GM19372 (cell line): ENCODE measurements around the gene HDAC4.
"Not testable (repeated sequence)": the region's sequence is repeated elsewhere in the genome, so short reads cannot be mapped to it uniquely, and the experiment has no call there.

ENCODE experiments used
- ATAC-seq: cut with Tn5 transposase; IDR thresholded peaks from one replicate; pipeline ENCODE4 v1.9.1; 2021; ENCODE audit warnings: mild to moderate bottlenecking, low read depth, moderate library complexity; ENCODE audit not compliant: unreplicated experiment

Gene HDAC4

GRCh38 chr2:239182981-239183791, 217.6 kb downstream of the HDAC4 start:
- no peak for ATAC-seq

DNA sequence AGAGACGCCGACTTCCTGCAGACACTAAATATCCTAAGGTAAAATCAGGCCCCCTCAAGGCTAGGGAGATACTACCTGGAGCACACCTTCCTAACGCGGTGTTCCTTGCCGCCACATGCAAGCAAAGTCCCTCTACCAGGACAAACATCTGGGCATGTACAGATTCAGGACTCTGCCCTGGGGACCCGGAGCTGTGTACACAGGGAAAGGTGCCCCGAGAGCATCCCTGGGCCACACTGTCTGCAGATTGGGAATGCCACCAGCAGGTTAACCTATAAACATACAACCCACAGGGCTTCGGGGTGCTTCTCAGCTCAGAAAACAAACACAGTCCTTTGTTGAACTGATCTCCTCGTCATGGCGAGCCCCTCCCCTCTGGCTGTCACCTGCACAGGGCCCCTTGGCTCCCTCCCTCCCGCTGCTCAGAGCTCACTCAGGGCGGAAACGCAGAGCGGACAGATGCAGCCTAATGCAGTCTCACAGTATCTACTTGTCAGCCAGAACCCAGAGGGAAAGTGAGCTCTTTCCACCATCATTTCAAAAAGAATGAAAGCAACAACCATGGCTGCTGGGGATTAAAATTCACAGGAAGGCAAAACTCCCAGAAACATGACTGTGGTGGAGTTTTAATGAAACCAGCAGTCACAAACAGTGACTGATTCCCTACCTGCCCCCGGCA, 218.8 kb downstream of the HDAC4 start:
- ATAC-seq, result no peak

GRCh38 chr2:239181074-239181902, 219.5 kb downstream of the HDAC4 start:
- ATAC-seq, result no peak

DNA sequence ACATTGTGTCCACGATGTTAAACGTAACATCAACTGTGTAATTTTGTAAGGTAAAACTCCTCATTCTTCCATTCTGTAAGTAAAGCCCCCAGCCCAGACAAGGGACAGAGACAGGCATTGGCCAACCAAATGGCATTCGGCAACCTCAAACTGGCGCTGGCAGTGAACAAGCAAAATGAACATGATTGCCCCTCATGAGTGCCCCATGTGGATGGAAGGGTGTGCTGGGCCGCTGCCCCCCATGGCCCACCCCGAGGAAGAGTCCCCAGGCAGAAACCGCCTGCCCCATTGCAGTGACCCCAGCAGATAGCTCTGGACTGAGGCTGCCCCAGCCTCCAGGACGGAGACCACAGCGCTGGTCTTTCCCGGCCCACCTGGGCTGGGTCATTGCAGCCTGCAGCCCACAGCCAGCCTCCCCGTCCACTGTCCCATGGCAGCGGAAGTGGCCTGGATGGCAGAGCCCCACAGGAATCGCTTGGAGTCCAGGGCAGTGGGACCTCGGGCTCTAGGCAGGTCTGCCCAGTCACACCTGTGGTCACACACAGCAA, 220.2 kb downstream of the HDAC4 start:
- no peak for ATAC-seq

DNA sequence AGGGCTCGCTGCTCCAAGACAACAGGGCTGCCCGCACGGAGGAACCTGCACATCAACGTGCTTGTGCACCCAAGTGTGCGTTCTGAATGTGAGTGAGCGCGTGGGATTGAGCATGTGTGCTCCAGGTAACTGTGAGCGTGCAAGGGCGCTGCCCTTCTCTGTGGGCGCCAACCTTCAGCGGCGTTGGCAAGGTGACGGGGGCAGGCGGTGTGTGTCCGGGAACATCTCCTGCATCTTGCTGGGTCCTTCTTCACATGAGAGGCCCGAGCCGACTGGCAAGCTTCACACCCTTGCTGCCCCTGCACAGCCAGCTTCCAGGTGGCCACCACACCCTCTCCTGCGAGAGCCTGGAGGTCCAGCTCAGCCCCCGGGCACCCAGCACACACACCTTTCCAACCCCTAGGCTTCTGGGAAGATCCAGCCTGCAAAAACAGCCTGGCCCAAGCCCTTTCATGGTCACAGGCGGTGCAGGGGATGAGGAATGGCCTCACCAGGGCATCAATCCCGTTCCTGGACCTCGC, 220.9 kb downstream of the HDAC4 start:
- no peak for ATAC-seq

GRCh38 chr2:239178954-239179353, 221.9 kb downstream of the HDAC4 start:
- no peak for ATAC-seq

DNA sequence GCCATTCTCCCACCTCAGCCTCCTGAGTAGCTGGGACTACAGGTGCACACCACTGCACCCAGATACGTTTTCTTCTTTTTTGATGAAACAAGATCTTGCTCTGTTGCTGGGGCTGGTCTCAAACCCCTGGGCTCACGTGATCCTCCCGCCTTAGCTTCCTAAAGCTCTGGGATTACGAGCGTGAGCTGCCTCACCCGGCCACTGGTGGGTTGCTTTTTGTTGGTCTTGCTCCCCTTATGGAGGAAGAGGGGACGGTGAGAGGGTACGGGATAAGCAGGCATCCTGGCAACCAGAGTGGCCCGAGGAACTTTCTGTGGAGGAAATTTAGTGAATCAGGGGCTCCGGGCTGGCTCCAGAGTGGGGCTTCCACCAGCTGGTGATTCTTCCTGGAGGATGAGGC, 222.3 kb downstream of the HDAC4 start:
- no peak for ATAC-seq

DNA sequence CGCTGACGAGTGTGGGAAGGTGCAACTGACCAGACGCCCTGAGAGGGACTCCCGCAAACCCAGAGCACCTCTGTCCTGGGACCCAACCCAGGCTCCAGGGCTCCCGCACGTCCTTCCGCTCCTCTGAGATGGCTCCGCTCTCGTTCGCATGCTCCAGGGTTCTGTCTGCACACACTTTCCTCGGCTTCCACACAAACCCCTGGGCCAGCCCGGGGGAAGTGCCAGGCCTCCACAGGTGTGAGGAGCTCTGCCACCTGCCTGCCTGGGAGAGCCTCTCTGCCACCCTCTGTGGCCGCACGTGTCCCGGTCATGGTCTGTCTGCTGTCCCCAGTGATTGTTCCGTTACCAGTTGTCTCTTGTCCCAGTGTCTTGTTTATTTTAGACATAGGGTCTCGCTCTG, 222.9 kb downstream of the HDAC4 start:
- ATAC-seq, result no peak

DNA sequence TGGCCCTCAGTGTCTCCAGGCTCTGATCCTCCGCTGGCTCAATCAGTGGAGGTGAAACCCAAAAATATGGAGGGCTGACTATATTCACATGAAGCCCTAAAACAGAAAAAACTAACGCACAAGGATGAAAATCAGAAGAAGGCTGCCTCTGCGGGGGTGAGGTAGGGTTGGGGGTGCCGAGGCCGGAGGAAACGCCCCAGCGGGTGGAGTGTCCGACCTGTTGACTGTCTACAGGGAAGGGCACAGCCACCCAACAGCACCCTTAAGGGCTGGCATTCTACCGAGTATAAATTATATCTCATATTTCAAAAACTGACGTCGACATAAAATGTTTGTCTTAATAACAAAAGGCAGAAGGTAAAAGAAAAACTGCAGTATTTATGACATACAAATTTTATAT, 223.5 kb downstream of the HDAC4 start:
- ATAC-seq, result no peak

- not testable (repeated sequence) for ATAC-seq
Measured at GRCh38 chr2:239176138-239176803, 224.5 kb downstream of the HDAC4 start.

DNA sequence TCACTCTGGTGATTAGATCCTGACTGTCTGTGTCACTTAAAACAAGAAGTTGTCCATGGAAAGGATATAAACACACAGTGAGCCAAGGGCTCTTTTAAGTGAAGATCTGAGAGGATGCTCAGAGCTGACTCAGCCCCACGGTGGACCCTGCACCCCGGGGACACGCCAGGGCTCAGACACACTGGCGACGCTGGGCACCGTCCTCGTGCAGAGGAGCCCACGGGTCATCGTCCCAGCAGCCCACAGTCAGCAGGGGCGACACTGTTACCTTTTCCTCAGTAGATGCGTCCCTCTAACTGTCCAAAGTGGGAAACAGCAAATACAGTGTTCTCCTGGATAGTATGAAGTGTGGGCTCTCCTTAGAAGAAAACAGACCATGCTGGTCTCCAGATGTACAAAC, 225.6 kb downstream of the HDAC4 start:
- ATAC-seq, result no peak

DNA sequence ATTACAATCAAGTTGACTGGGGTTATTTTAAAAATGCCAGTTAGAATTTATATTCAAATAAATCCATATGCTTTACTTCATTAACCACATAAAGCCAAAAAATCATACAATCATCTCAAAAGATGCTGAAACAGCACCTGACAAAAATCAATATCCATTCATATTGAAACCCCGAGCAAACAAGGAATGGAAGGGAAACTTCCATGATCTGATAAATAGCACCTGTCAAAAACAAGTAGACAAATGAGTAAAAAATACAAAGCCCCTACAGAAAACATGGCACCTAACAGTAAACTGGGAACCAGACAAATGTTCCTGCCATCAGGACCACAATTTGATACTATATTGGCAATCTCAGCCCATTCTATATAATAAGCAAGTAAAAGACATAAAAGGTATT, 227.5 kb downstream of the HDAC4 start:
- no peak for ATAC-seq

DNA sequence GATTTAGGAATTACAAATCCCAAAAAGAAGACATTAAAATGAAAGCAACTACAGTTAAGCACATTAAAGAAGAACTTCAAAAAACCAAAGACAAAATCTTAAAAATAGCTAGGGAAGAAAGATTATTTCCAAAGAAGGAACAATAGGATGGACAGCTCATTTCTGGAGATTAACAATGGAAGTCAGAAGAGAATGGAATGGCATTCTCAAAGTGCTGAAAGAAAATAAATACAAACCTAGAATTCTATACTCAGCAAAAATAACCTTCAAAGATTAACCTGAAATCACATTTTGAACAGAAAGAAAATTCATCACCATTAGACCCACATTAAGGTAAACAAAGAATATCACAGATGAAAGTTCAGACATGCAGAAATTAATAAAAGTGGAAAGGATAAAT, 229.2 kb downstream of the HDAC4 start:
- no peak for ATAC-seq

GRCh38 chr2:239169311-239170048, 231.3 kb downstream of the HDAC4 start:
- no peak for ATAC-seq

DNA sequence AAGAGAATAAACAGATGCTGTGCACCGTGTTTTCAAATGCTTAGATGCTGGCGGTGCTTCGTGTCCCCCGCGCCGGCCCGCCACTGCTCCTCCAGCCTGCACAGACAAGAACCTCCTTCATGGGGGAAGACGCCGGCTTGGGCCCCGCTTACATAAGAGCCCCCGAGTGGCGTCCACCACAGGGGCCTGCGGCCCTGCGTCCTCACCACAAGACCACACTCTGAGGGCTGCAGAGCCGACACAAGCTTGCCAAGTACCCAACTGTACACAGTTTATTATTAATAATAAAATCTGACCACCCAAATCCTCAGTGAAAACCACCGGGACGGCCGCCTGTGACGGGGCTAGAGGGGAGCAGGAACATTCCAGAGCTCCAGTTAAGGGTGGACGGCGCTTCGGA, 232.2 kb downstream of the HDAC4 start:
- ATAC-seq, result no peak

- ATAC-seq, result no peak
Measured at GRCh38 chr2:239167766-239168444, 232.9 kb downstream of the HDAC4 start.

DNA sequence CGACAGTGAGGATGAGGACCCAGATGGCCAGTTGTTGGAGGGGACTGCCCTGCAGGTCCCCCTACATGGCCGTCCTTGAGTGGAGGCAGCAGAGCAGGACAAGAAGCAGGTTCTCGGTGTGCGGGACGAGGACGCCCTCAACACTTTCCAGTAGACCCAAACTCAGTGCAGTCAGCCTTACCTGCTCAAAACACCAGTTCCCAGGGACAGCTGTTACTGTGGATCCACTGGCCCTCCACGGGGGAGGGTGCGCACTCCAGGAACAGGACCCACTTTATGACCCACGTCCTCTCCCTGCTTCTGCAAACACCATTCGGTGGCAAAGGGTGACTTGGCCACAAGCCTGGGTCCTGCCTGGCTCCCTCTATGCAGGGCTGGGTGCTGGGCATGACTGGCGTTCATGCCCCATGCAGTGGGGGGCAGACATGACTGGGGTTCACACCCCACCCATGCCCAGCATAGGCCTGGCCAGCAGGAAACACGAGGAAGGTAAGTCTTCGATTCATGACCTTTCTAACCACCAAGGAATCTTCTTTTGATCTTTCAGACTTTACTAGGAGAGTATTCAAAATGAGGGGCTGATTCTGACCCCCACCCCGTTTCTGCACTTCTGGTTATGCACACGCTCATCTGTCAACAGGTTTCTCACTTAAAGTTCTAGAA, 233.7 kb downstream of the HDAC4 start:
- no peak for ATAC-seq

- ATAC-seq, result no peak
Measured at GRCh38 chr2:239166201-239166834, 234.5 kb downstream of the HDAC4 start.
